Prostate gland (tissue), 2 donors: Measurements from ENCODE around the gene TRIM7.

Experiments used
- CTCF ChIP-seq, 4 experiments: fragments of 200-600 bp in 2 of 4; fragments of 450-650 bp in 2 of 4; sonication (generic) in 2 of 4; IDR thresholded peaks; 1 replicate in 3 of 4; 2 replicates in 1 of 4; pipeline ENCODE4 v1.5.1; 2016 to 2019; ENCODE audit warnings: antibody characterized with exemption in 4 of 4, mild to moderate bottlenecking in 2 of 4, moderate library complexity in 2 of 4
- POLR2A ChIP-seq: fragments of 450-650 bp; IDR thresholded peaks from one replicate; pipeline ENCODE4 v1.6.1; 2016; ENCODE audit warnings: antibody characterized with exemption, mild to moderate bottlenecking

- TF ChIP-seq CTCF (IDR thresholded peaks at IDR 0.05) (no peak), POLR2A (no peak)
Measured at GRCh38 chr5:181224390-181225229, 19.6 kb upstream of the TRIM7 start.
